T-helper 9 cell (primary cell): ENCODE data around the gene ZBED6.
A peak's percentile ranks its signal among the peaks of the same experiment; 100 is the strongest.
"Not testable (repeated sequence)": the region's sequence is repeated elsewhere in the genome, so short reads cannot be mapped to it uniquely, and the experiment has no call there.

Source experiments
- DNase-seq: peaks from one replicate; pipeline ENCODE4 v3.0.0-alpha.2; 2020
- total RNA-seq, 2 donors: gene quantifications; one replicate each; lab custom pipeline; 2026; lab: John Stamatoyannopoulos, UW

Gene ZBED6, protein sequence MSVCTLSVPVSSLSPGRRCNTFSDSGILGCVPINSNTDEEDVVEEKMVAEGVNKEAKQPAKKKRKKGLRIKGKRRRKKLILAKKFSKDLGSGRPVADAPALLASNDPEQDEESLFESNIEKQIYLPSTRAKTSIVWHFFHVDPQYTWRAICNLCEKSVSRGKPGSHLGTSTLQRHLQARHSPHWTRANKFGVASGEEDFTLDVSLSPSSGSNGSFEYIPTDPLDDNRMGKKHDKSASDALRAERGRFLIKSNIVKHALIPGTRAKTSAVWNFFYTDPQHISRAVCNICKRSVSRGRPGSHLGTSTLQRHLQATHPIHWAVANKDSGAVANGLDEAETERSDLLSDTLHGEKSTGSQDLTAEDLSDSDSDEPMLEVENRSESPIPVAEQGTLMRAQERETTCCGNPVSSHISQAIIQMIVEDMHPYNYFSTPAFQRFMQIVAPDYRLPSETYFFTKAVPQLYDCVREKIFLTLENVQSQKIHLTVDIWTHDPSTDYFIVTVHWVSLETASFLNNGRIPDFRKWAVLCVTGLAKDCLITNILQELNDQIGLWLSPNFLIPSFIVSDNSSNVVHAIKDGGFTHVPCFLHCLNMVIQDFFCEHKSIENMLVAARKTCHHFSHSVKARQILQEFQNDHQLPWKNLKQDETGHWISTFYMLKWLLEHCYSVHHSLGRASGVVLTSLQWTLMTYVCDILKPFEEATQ (N-terminal part only)
- 1.1 to 2.4 reads per million in 2 donors for total RNA-seq

- DNase-seq: peak; percentile 97
Measured at GRCh38 chr1:203795441-203796235, at the start of gene ZBED6, which contains the start of gene ZC3H11A. Gene ZBED6, plus strand, starts transcription at chr1:203795623. Its CDS starts 1,900 bp downstream, at chr1:203797523. Gene ZC3H11A, plus strand, starts transcription at chr1:203795623. Its CDS starts 21,448 bp downstream, at chr1:203817071.

GRCh38 chr1:203746281-203746680 is 49.1 kb upstream of the ZBED6 start:
- DNase-seq: no peak

DNA sequence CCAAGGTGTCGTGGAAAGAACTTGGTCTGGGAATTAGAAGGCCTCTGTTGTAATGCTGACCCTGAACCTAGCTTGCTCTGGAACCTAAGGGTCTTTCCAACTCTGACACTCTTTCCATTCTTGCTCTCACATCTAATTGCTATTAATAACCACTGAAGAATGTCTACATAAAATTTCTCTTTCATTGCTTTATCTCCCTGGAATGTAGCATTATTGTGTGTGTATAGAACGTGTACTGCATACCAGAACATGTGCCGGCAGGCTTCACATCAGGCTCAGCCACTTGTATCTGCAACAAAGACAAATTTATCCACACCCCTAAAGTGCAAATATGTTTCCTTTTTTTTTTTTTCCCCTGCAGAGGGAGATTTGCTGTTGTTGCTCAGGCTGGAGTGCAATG is 44.4 kb upstream of the ZBED6 start:
- no peak for DNase-seq

- DNase-seq: not testable (repeated sequence)
Measured at GRCh38 chr1:203751618-203752361, 43.6 kb upstream of the ZBED6 start.

DNA sequence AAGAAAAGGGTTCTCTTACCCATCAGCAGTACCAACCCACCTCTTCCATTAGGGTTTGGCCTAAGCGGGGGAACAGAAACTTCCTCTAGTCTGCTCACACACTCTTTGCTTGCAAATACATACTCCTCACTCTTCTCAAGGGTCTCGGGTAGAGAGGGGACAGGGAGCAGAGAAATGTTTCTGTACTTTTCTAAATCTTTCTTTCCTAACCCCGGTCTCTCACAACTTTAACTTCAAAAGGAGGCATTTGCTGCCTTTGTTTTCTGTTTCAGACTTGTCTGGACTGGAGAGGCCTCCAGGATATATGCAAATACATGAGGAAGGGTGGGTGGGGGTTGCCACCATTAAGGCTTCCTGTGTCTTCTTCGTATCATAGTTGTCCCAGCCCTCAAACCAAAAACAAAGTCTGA is 41.0 kb upstream of the ZBED6 start:
- DNase-seq: no peak

DNA sequence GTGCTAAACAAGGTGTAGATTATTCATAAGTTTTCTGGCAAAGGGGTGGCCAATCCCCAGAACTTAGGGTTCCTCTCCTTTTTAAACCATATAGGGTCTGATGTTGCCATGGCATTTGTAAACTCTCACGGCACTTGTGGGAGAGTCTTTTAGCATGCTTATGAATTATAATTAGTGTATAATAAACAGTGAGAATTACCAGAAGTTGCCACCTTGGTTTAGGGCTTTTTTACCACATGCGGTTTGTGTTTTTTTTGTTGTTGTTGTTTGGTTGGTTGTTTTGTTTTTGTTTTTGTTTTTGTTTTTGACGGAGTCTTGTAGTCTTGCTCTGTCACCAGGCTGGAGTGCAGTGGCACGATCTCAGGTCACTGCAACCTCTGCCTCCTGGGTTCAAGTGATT is 39.4 kb upstream of the ZBED6 start:
- no peak for DNase-seq

DNA sequence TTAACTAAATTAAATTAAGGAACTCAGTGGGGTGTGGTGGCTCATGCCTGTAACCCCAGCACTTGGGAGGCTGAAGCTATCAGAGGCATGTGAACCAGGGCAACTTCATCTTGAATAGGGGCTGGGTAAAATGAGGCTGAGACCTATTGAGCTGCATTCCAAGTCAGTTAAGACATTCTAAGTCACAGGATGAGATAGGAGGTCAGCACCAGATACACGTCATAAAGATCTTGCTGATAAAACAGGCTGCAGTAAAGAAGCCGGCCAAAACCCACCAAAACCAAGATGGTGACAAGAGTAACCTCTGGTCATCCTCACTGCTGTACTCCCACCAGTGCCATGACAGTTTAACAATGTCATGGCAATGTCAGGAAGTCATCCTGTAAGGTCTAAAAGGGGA is 36.7 kb upstream of the ZBED6 start:
- not testable (repeated sequence) for DNase-seq

- no peak for DNase-seq
Measured at GRCh38 chr1:203760506-203760905, 34.9 kb upstream of the ZBED6 start.

DNA sequence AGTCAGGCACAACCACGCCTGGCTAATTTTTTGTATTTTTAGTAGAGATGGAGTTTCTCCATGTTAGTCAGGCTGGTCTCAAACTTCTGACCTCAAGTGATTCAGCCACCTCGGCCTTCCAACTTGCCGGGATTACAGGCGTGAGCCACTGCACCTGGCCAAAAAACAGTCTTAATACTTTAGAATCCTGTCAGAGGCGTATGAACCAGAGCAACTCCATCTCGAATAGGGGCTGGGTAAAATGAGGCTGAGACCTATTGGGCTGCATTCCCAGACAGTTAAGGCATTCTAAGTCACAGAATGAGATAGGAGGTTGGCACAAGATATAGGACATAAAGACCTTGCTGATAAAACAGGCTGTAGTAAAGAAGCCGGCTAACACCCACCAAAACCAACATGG is 33.5 kb upstream of the ZBED6 start:
- DNase-seq: not testable (repeated sequence)

DNA sequence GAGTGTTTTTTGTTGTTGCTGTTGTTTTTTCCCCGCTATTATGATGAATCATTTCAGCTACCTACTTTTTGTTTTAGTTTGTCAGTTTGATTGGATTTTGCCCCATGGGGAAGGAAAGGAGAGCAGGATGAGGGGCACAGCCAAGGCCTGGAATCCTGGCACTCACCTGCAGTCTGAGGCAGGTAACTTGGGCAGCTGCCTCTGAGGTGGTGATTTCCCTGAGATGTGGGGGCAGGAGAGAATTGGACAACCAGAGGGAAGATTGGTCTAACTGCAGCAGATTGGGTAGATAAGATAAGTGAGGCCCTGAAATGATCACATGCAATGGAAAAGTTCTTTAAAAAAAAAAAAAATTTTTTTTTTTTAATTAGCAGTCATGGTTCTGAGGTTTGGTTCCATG is 31.9 kb upstream of the ZBED6 start:
- DNase-seq: no peak

- DNase-seq: no peak
Measured at GRCh38 chr1:203764105-203765028, 31.1 kb upstream of the ZBED6 start.

- peak; percentile 53 for DNase-seq
Measured at GRCh38 chr1:203765029-203765837, 30.2 kb upstream of the ZBED6 start, which contains the start of gene LAX1. Gene LAX1, plus strand, starts transcription at chr1:203765183. Its CDS starts 383 bp downstream, at chr1:203765566.

DNA sequence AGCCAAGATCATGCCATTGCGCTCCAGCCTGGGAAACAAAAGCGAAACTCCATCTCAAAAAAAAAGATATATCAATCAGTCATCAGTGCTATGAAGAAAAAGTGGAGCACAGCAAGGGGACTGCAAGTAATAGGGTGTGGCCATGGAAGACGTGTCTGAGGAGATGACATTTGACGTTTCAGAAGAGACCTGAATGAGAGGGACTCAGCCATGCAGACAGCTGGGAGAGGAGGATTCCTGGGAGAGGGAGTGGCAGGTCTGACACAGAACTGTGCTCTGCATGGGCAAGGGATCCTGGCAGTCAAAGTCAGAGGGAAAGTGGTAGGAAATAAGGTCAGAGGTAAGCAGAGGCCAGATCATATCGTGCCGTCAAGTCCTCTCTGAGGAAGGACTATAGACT is 27.2 kb upstream of the ZBED6 start:
- no peak for DNase-seq

DNA sequence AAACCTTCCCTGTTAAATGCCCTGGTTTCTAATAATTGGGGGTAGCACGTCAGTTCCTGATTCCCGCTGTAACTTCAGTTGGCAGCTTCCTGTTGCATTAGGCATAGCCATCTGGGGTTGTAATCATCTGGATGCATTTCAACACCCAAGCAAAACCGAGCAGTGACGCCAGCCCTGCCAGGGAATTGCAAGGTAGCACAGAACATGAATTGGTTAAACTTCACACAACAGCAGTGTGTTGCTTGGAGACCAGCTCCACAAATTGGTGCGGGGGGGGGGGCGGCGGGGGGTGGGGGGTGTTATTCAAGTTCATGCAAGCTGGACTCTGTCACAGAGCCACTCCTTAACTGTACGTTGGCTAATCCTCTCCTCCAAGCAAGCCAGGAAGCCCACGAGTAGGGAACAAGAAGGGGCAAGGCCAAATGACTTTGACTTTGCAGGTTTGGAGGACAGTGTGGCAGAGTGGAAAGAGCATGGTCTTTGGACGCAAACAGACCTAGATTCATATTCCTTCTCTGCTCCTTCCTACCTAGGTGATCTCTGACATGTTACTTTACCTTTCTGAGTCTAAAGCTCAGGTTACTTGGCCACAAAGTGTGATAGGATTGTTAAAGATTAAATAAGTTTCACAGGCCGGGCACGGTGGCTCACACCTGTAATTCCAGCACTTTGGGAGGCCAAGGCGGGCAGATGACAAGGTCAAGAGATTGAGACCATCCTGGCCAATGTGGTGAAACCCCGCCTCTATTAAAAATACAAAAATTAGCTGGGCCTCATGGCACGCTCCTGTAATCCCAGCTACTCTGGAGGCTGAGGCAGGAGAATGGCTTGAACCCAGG is 25.7 kb upstream of the ZBED6 start:
- DNase-seq: no peak

DNA sequence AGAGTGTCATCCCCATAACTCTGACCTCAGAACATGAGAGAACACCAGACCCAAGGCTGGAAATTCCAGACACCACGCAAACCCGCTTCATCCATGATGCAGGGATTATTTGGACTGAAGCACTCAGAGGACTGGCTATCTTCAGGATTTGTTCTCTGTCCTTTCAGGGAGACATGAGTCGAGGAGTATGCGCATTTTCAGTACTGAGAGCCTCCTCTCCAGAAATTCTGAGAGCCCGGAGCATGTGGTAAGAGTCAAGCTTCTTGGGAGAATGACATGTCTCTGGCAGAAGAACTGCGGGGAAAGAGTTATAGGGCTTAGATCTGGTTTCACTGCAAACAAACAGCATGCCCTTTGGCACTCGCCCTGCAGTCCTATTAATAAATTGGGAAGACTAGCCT is 23.5 kb upstream of the ZBED6 start:
- no peak for DNase-seq

- DNase-seq: no peak
Measured at GRCh38 chr1:203772836-203773235, 22.6 kb upstream of the ZBED6 start.

DNA sequence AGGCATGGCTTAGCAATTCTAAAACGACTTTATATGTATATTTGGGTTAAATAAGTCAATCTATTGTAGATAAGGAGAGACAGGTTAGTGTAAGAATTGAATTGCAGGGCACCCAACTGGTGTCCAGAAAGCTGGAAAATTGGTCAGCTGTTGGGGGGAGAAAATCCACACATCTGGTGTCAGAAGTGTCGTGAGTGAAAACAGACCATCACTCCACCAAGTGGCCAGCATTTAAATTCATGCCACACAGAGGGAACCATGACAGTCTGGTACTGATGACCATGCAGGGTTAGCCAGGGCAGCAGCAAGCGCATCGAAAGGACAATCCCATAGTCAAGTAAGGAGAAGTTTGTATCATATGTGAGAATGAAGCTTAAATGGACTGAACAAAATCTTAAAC is 18.8 kb upstream of the ZBED6 start:
- DNase-seq: no peak

GRCh38 chr1:203777596-203777995 is 17.8 kb upstream of the ZBED6 start:
- no peak for DNase-seq

GRCh38 chr1:203778146-203778545 is 17.3 kb upstream of the ZBED6 start:
- DNase-seq: no peak
